ENCODE data around the gene WDFY4.

- TF ChIP-seq, protein P1, sequence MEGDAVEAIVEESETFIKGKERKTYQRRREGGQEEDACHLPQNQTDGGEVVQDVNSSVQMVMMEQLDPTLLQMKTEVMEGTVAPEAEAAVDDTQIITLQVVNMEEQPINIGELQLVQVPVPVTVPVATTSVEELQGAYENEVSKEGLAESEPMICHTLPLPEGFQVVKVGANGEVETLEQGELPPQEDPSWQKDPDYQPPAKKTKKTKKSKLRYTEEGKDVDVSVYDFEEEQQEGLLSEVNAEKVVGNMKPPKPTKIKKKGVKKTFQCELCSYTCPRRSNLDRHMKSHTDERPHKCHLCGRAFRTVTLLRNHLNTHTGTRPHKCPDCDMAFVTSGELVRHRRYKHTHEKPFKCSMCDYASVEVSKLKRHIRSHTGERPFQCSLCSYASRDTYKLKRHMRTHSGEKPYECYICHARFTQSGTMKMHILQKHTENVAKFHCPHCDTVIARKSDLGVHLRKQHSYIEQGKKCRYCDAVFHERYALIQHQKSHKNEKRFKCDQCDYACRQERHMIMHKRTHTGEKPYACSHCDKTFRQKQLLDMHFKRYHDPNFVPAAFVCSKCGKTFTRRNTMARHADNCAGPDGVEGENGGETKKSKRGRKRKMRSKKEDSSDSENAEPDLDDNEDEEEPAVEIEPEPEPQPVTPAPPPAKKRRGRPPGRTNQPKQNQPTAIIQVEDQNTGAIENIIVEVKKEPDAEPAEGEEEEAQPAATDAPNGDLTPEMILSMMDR (IDR thresholded peaks at IDR 0.05) = no peak
- TF ChIP-seq POLR2A (IDR thresholded peaks at IDR 0.05) (no peak), POLR2AphosphoS5 (IDR thresholded peaks at IDR 0.05; ENCODE audit: insufficient read depth in 1 of 2, low read depth in 1 of 2) (no peak)
Observed at GRCh38 chr10:48744587-48744986, 59.9 kb downstream of the WDFY4 start.
